HepG2 (cell line): ENCODE data around the gene TNFAIP1. TPM values are rescaled to one million over a fixed set of nuclear protein-coding genes. Genes with fewer than 3 reads are reported as not detected.

Experiments
- ATF6 ChIP-seq: sonication (generic); formaldehyde crosslinking; conservative IDR thresholded peaks from 2 replicates; pipeline ENCODE4 v1.4.0; 2020; ENCODE audit warnings: missing genetic modification reagents
- CREB1 ChIP-seq, 2 experiments: fragments of 450-650 bp in 1 of 2; IDR thresholded peaks; 2 replicates each; pipeline ENCODE4 v1.6.1; 2016 to 2017; ENCODE audit warnings: control low read depth in 1 of 2, mild to moderate bottlenecking in 1 of 2, missing compliant biosample characterization in 1 of 2, missing genetic modification characterization in 1 of 2
- DRAP1 ChIP-seq: IDR thresholded peaks from 2 replicates; pipeline ENCODE4 v1.6.1; 2016; ENCODE audit warnings: missing genetic modification reagents, missing compliant biosample characterization
- EHMT2 ChIP-seq: fragments of 200-600 bp; sonication (generic); IDR thresholded peaks from 2 replicates; pipeline ENCODE4 v1.7.0; 2017; ENCODE audit warnings: antibody characterized with exemption, low read depth, low read length, borderline replicate concordance
- NPAS2 ChIP-seq: sonication (generic); formaldehyde crosslinking; IDR thresholded peaks from 2 replicates; pipeline ENCODE4 v1.8.0; 2022; ENCODE audit warnings: mild to moderate bottlenecking, missing genetic modification reagents, borderline replicate concordance
- SATB2 ChIP-seq: sonication (generic); formaldehyde crosslinking; IDR thresholded peaks from 2 replicates; pipeline ENCODE4 v1.5.0; 2020; ENCODE audit warnings: missing genetic modification reagents
- ZNF672 ChIP-seq: sonication (generic); formaldehyde crosslinking; IDR thresholded peaks from 2 replicates; pipeline ENCODE4 v1.8.1; 2022; ENCODE audit warnings: missing genetic modification reagents
- polyA plus RNA-seq, 8 experiments: library from polyadenylated mRNA; depleted of rRNA in 3 of 8; stranded (reverse) in 7 of 8; unstranded in 1 of 8; fragments of >200 nt; fragmentation: Illumina TruSeq in 4 of 8; extraction: Trizol in 4 of 8; gene quantifications; 2 replicates each; pipeline versions ENCODE4 v1.2.1 to v1.2.3, GENCODE V29; 2011 to 2016; ENCODE audit warnings: low read depth in 4 of 8, missing spikeins in 1 of 8, mixed read lengths in 1 of 8; ENCODE audit not compliant: insufficient read depth in 1 of 8
- total RNA-seq, 5 experiments: library from RNA; depleted of rRNA; stranded (reverse); fragments of >200 nt; fragmentation: Illumina TruSeq; extraction: Trizol; gene quantifications; 2 replicates each; pipeline ENCODE4 v1.2.3, GENCODE V29; 2016; ENCODE audit warnings: low read depth in 1 of 5
- TF ChIP-seq, protein P1 (sequence below), 2 experiments: fragments of 450-650 bp in 1 of 2; sonication (generic) in 1 of 2; formaldehyde crosslinking in 1 of 2; IDR thresholded peaks; 2 replicates each; pipeline versions ENCODE4 v1.6.1 to v1.8.0; 2016 to 2022; ENCODE audit warnings: antibody characterized with exemption in 1 of 2, mild to moderate bottlenecking in 1 of 2, missing genetic modification reagents in 1 of 2
- TF ChIP-seq, protein P2 (sequence below): sonication (generic); formaldehyde crosslinking; IDR thresholded peaks from 2 replicates; pipeline ENCODE4 v1.8.0; 2022; ENCODE audit warnings: mild to moderate bottlenecking, missing genetic modification reagents, moderate library complexity
- TF ChIP-seq, protein P3 (sequence below), 2 experiments: sonication (generic) in 1 of 2; formaldehyde crosslinking in 1 of 2; IDR thresholded peaks; 2 replicates each; pipeline versions ENCODE4 v1.5.1 to v1.6.1; 2011 to 2020; ENCODE audit warnings: borderline replicate concordance in 1 of 2, low read depth in 1 of 2, low read length in 1 of 2, mild to moderate bottlenecking in 1 of 2, missing genetic modification reagents in 1 of 2, moderate library complexity in 1 of 2

Gene TNFAIP1
- total and polyA plus RNA-seq, 2 of the 13 experiments (the other 11 are each of a cell fraction or from before 2014, with no cell fraction given), result 17.5 to 40.6 TPM

GRCh38 chr17:28371245-28372202 is 36.0 kb downstream of the TNFAIP1 start, which contains the start of gene SARM1 (continued):
- TF ChIP-seq, protein P1, sequence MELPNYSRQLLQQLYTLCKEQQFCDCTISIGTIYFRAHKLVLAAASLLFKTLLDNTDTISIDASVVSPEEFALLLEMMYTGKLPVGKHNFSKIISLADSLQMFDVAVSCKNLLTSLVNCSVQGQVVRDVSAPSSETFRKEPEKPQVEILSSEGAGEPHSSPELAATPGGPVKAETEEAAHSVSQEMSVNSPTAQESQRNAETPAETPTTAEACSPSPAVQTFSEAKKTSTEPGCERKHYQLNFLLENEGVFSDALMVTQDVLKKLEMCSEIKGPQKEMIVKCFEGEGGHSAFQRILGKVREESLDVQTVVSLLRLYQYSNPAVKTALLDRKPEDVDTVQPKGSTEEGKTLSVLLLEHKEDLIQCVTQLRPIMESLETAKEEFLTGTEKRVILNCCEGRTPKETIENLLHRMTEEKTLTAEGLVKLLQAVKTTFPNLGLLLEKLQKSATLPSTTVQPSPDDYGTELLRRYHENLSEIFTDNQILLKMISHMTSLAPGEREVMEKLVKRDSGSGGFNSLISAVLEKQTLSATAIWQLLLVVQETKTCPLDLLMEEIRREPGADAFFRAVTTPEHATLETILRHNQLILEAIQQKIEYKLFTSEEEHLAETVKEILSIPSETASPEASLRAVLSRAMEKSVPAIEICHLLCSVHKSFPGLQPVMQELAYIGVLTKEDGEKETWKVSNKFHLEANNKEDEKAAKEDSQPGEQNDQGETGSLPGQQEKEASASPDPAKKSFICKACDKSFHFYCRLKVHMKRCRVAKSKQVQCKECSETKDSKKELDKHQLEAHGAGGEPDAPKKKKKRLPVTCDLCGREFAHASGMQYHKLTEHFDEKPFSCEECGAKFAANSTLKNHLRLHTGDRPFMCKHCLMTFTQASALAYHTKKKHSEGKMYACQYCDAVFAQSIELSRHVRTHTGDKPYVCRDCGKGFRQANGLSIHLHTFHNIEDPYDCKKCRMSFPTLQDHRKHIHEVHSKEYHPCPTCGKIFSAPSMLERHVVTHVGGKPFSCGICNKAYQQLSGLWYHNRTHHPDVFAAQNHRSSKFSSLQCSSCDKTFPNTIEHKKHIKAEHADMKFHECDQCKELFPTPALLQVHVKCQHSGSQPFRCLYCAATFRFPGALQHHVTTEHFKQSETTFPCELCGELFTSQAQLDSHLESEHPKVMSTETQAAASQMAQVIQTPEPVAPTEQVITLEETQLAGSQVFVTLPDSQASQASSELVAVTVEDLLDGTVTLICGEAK (IDR thresholded peaks at IDR 0.05), result no peak
- TF ChIP-seq, protein P1 (CRISPR knock-in tag; IDR thresholded peaks at IDR 0.05), result no peak
- TF ChIP-seq DRAP1 (peak; percentile 48; the same call in 1 of the 2 replicates), EHMT2 (no peak), ATF6 (no peak), SATB2 (CRISPR knock-in tag) (no peak), NPAS2 (no peak), ZNF672 (no peak), CREB1 (IDR thresholded peaks at IDR 0.05) (no peak), CREB1 (CRISPR knock-in tag; IDR thresholded peaks at IDR 0.05) (no peak)
- TF ChIP-seq, protein P2, sequence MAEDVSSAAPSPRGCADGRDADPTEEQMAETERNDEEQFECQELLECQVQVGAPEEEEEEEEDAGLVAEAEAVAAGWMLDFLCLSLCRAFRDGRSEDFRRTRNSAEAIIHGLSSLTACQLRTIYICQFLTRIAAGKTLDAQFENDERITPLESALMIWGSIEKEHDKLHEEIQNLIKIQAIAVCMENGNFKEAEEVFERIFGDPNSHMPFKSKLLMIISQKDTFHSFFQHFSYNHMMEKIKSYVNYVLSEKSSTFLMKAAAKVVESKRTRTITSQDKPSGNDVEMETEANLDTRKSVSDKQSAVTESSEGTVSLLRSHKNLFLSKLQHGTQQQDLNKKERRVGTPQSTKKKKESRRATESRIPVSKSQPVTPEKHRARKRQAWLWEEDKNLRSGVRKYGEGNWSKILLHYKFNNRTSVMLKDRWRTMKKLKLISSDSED, result no peak
- TF ChIP-seq, protein P3, sequence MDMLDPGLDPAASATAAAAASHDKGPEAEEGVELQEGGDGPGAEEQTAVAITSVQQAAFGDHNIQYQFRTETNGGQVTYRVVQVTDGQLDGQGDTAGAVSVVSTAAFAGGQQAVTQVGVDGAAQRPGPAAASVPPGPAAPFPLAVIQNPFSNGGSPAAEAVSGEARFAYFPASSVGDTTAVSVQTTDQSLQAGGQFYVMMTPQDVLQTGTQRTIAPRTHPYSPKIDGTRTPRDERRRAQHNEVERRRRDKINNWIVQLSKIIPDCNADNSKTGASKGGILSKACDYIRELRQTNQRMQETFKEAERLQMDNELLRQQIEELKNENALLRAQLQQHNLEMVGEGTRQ (IDR thresholded peaks at IDR 0.05; ENCODE audit: low read depth, low read length), result peak; percentile 77
- TF ChIP-seq, protein P3 (CRISPR knock-in tag; IDR thresholded peaks at IDR 0.05; ENCODE audit: borderline replicate concordance), result peak; percentile 92; the same call in 1 of the 2 replicates
